ENCODE measurements around the gene YBEY. TPM values are rescaled to one million over a fixed set of nuclear protein-coding genes. Genes with fewer than 3 reads are reported as not detected.

The YBEY gene
- total RNA-seq, 1 experiment from 2014 or later, result 13.8 TPM

GRCh38 chr21:46325073-46325912 is 39.2 kb downstream of the YBEY start:
- intact Hi-C loops (cut with micrococcal nuclease; ENCODE audit: unreplicated experiment), result no loop called here

GRCh38 chr21:46326110-46326703 is 40.1 kb downstream of the YBEY start:
- BruUV-seq (replicated peaks), result TSS peak; percentile 26
- peak overlapping the region; percentile 71 for H3K4me3 ChIP-seq
- intact Hi-C loops (cut with micrococcal nuclease; ENCODE audit: unreplicated experiment), result loop anchor here (1.0 kb wide), 1 partner anchor 179 kb away; no protein-coding TSS in a partner anchor
- H3F3A ChIP-seq (ENCODE audit: insufficient read depth, low read depth), result peaks cover 8% of the 10 kb centered on the region; the same call in 1 of the 2 replicates
- TF ChIP-seq CTCF (conservative IDR thresholded peaks at IDR 0.05) (no peak), EZH2 (IDR thresholded peaks at IDR 0.05; ENCODE audit: low read depth) (no peak)
- H3K9me3 ChIP-seq (ENCODE audit: insufficient read depth, low read depth), result no peaks in the 10 kb centered on the region
- POLR2A ChIA-PET (ENCODE audit: unreplicated experiment), result no interaction called here
- H3K4me2 ChIP-seq, result peak overlapping the region; percentile 99
- peaks cover 4% of the 10 kb centered on the region; the same call in 1 of the 2 replicates for H4K20me1 ChIP-seq (ENCODE audit: insufficient read depth)
- peaks cover 57% of the 10 kb centered on the region for H3K79me2 ChIP-seq (ENCODE audit: low read depth)
- no peaks in the 10 kb centered on the region for H3K9me2 ChIP-seq (ENCODE audit: insufficient read depth)
- CTCF ChIA-PET, result interaction anchor here (0.9 to 1.4 kb wide), 2 partner anchors 12 to 183 kb away, joined by 4 to 5 read pairs; no protein-coding TSS in a partner anchor
- no peaks in the 10 kb centered on the region for H3K36me3 ChIP-seq (ENCODE audit: low read depth)
- H3K27me3 ChIP-seq (ENCODE audit: insufficient read depth, low read depth), result no peaks in the 10 kb centered on the region
- no peak overlapping the region for H2AFZ ChIP-seq
- H3K4me1 ChIP-seq (replicated peaks; ENCODE audit: insufficient read depth), result peaks cover 14% of the 10 kb centered on the region
- peak; percentile 20 to 46 for DNase-seq
- H3K27ac ChIP-seq, result no peak overlapping the region

More at GRCh38 chr21:46325073-46325912, 39.2 kb downstream of the YBEY start:
- Histone ChIP-seq H3K27ac (peak overlapping the region; percentile 37; the same call in 1 of the 2 replicates), H3K79me2 (ENCODE audit: low read depth) (peaks cover 65% of the 10 kb centered on the region), H4K20me1 (ENCODE audit: insufficient read depth) (no peaks in the 10 kb centered on the region), H3F3A (ENCODE audit: insufficient read depth, low read depth) (peaks cover 8% of the 10 kb centered on the region; the same call in 1 of the 2 replicates), H2AFZ (peak overlapping the region; percentile 90), H3K4me3 (peak overlapping the region; percentile 71), H3K4me2 (peak overlapping the region; percentile 99), H3K4me1 (replicated peaks; ENCODE audit: insufficient read depth) (peaks cover 16% of the 10 kb centered on the region), H3K9me2 (ENCODE audit: insufficient read depth) (no peaks in the 10 kb centered on the region), H3K9me3 (ENCODE audit: insufficient read depth, low read depth) (no peaks in the 10 kb centered on the region), H3K27me3 (ENCODE audit: insufficient read depth, low read depth) (no peaks in the 10 kb centered on the region), H3K36me3 (ENCODE audit: low read depth) (no peaks in the 10 kb centered on the region)
- ChIA-PET POLR2A (ENCODE audit: unreplicated experiment) (no interaction called here), CTCF (interaction anchor here (0.7 to 1.4 kb wide), 3 partner anchors 13 to 182 kb away, joined by 3 to 5 read pairs (median 4); no protein-coding TSS in a partner anchor)
- no TSS peak for BruUV-seq (replicated peaks)
- TF ChIP-seq CTCF (conservative IDR thresholded peaks at IDR 0.05) (no peak; the same call in 1 of the 2 replicates), EZH2 (IDR thresholded peaks at IDR 0.05; ENCODE audit: low read depth) (no peak)
- DNase-seq, result peak in 1 of 2 experiments; percentile 42

GRCh38 chr21:46327711-46328110 is 41.6 kb downstream of the YBEY start:
- peaks cover 10% of the 10 kb centered on the region for H3K4me1 ChIP-seq (replicated peaks; ENCODE audit: insufficient read depth)
- H3K4me2 ChIP-seq, result no peak overlapping the region
- no TSS peak for BruUV-seq (replicated peaks)
- H3K9me3 ChIP-seq (ENCODE audit: insufficient read depth, low read depth), result no peaks in the 10 kb centered on the region
- peaks cover 4% of the 10 kb centered on the region; the same call in 1 of the 2 replicates for H4K20me1 ChIP-seq (ENCODE audit: insufficient read depth)
- no peak for TF ChIP-seq CTCF (conservative IDR thresholded peaks at IDR 0.05)
- no peak for TF ChIP-seq EZH2 (IDR thresholded peaks at IDR 0.05; ENCODE audit: low read depth)
- ChIA-PET POLR2A (ENCODE audit: unreplicated experiment) (no interaction called here), CTCF (no interaction called here)
- H2AFZ ChIP-seq, result no peak overlapping the region
- no peaks in the 10 kb centered on the region for H3K27me3 ChIP-seq (ENCODE audit: insufficient read depth, low read depth)
- H3F3A ChIP-seq (ENCODE audit: insufficient read depth, low read depth), result peaks cover 8% of the 10 kb centered on the region; the same call in 1 of the 2 replicates
- no peak overlapping the region for H3K27ac ChIP-seq
- no peak for DNase-seq
- H3K9me2 ChIP-seq (ENCODE audit: insufficient read depth), result no peaks in the 10 kb centered on the region
- intact Hi-C loops (cut with micrococcal nuclease; ENCODE audit: unreplicated experiment), result no loop called here
- H3K4me3 ChIP-seq, result no peak overlapping the region
- H3K79me2 ChIP-seq (ENCODE audit: low read depth), result peaks cover 45% of the 10 kb centered on the region
- H3K36me3 ChIP-seq (ENCODE audit: low read depth), result no peaks in the 10 kb centered on the region

Data from PC-9 (cell line).